ENCODE data around the gene PABPC5. TPM values are rescaled to one million over a fixed set of nuclear protein-coding genes. Genes with fewer than 3 reads are reported as not detected.

Gene PABPC5
- total RNA-seq, result 1.1 TPM
- long read RNA-seq, partial matches to known transcripts, result 0 of 6 reads
- long read RNA-seq, other reads (novel, unspliced or antisense), result 3 of 6 reads

GRCh38 chrX:91434351-91435168, at the start of gene PABPC5:
Gene PABPC5 (plus strand): TSS chrX:91434839. CDS start chrX:91435578, 739 bp downstream.
- DNase-seq (ENCODE audit: low spot score), result peak; percentile 91

- no peak for DNase-seq (ENCODE audit: low spot score)
These were observed 45.6 kb upstream of the PABPC5 start for GRCh38 chrX:91389026-91389425.

- no peak for DNase-seq (ENCODE audit: low spot score)
These were observed 19.9 kb upstream of the PABPC5 start for GRCh38 chrX:91414713-91415112.

- DNase-seq (ENCODE audit: low spot score), result no peak
These were observed 756 bp downstream of the PABPC5 start for GRCh38 chrX:91435395-91435794.

All from mesenteric fat pad (tissue), 1 donor.